Smooth muscle cell (in vitro differentiated cells): Measurements from ENCODE around the gene SURF2. TPM values are rescaled to one million over a fixed set of nuclear protein-coding genes. Genes with fewer than 3 reads are reported as not detected.

Experiments
- DNase-seq: peaks from one replicate; lab custom pipeline; 2025; ENCODE audit not compliant: unreplicated experiment; lab: John Stamatoyannopoulos, UW
- H2AFZ ChIP-seq: fragments of 200-600 bp; sonication (generic); 2 replicates; pipeline ENCODE4 v1.6.0; 2016; ENCODE audit warnings: antibody characterized with exemption, low read depth, mild to moderate bottlenecking
- H3F3A ChIP-seq: fragments of 200-600 bp; sonication (generic); 2 replicates; pipeline ENCODE4 v1.6.0; 2017; ENCODE audit warnings: antibody characterized with exemption, low read depth
- H3K27ac ChIP-seq: fragments of 200-600 bp; sonication (generic); 2 replicates; pipeline ENCODE4 v1.5.1; 2016; ENCODE audit warnings: low read depth, mild to moderate bottlenecking
- H3K27me3 ChIP-seq: fragments of 200-600 bp; sonication (generic); 2 replicates; pipeline ENCODE4 v1.6.1; 2016; ENCODE audit warnings: low read depth, mild to moderate bottlenecking
- H3K36me3 ChIP-seq: fragments of 200-600 bp; sonication (generic); 2 replicates; pipeline ENCODE4 v1.5.1; 2016; ENCODE audit warnings: low read depth
- H3K4me1 ChIP-seq: fragments of 200-600 bp; sonication (generic); 2 replicates; pipeline ENCODE4 v1.5.1; 2016; ENCODE audit warnings: low read depth
- H3K4me2 ChIP-seq: fragments of 200-600 bp; sonication (generic); 2 replicates; pipeline ENCODE4 v1.6.0; 2016; ENCODE audit warnings: mild to moderate bottlenecking
- H3K4me3 ChIP-seq: fragments of 200-600 bp; sonication (generic); 2 replicates; pipeline ENCODE4 v1.5.1; 2016; ENCODE audit warnings: mild to moderate bottlenecking
- H3K79me2 ChIP-seq: fragments of 200-600 bp; sonication (generic); 2 replicates; pipeline ENCODE4 v1.6.0; 2016; ENCODE audit warnings: low read depth, mild to moderate bottlenecking
- H3K9ac ChIP-seq: fragments of 200-600 bp; sonication (generic); 2 replicates; pipeline ENCODE4 v1.6.0; 2016; ENCODE audit warnings: low read depth
- H3K9me3 ChIP-seq: fragments of 200-600 bp; sonication (generic); replicated peaks from 2 replicates; pipeline ENCODE4 v1.5.1; 2016; ENCODE audit warnings: low read depth
- H4K20me1 ChIP-seq: fragments of 200-600 bp; sonication (generic); 2 replicates; pipeline ENCODE4 v1.6.0; 2016; ENCODE audit warnings: low read depth
- CTCF ChIP-seq: fragments of 200-600 bp; sonication (generic); IDR thresholded peaks from 2 replicates; pipeline ENCODE4 v1.5.1; 2017; ENCODE audit warnings: borderline replicate concordance, mild to moderate bottlenecking, antibody characterized with exemption; ENCODE audit not compliant: insufficient read depth, poor library complexity, severe bottlenecking
- WGBS: methylation state at CpG from one replicate; pipeline ENCODE4 v1.1.7; 2016; ENCODE audit warnings: low lambda C conversion rate; 5-methylcytosine and 5-hydroxymethylcytosine counted together
- polyA plus RNA-seq: library from polyadenylated mRNA; unstranded; fragments of >200 nt; fragmentation: Nextera tagmentation; extraction: Ambion mirVana; gene quantifications from 2 replicates; pipeline ENCODE4 v1.2.1, GENCODE V29; 2016
- total RNA-seq: library from RNA; depleted of rRNA; stranded (reverse); fragments of >200 nt; gene quantifications from 2 replicates; pipeline ENCODE4 v1.2.3, GENCODE V29; 2014

Gene SURF2
- total and polyA plus RNA-seq, 2 experiments from 2014 or later = 11.4 to 21.4 TPM

DNA sequence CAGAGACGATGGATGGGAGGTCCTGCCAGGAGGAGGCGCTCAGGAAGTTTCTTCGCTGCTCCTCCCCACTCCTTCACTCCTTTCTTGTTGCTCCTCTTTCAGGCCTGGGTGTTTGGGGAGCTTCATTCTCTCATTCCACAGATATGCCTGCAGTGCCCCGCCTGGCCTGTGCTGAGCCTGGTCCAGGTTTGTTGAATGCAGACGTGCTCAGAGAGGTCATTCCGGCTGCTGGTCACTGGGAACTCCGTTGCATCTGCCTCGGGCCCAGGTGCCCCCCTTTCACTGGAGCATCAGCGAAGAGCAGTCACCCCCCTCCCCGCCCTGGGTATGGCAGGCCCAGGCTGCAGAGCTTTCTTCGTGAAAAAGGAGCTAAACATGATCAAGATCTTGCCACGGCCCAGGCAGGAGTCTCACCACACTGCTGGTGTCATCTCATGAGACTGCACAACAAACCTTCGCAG lies 35.9 kb upstream of the SURF2 start:
- Histone ChIP-seq H3K4me3 (no peak overlapping the region), H3K36me3 (no peaks in the 10 kb centered on the region), H3K27me3 (no peaks in the 10 kb centered on the region), H3K4me1 (no peaks in the 10 kb centered on the region), H3K4me2 (no peak overlapping the region), H3K9me3 (no peaks in the 10 kb centered on the region), H3K27ac (no peak overlapping the region), H3K79me2 (no peaks in the 10 kb centered on the region), H3K9ac (no peak overlapping the region), H4K20me1 (no peaks in the 10 kb centered on the region), H3F3A (no peaks in the 10 kb centered on the region), H2AFZ (no peak overlapping the region)
- DNase-seq = no peak
- TF ChIP-seq CTCF = no peak
- 86% methylated on average over 13 of the region's 13 CpGs for WGBS

DNA sequence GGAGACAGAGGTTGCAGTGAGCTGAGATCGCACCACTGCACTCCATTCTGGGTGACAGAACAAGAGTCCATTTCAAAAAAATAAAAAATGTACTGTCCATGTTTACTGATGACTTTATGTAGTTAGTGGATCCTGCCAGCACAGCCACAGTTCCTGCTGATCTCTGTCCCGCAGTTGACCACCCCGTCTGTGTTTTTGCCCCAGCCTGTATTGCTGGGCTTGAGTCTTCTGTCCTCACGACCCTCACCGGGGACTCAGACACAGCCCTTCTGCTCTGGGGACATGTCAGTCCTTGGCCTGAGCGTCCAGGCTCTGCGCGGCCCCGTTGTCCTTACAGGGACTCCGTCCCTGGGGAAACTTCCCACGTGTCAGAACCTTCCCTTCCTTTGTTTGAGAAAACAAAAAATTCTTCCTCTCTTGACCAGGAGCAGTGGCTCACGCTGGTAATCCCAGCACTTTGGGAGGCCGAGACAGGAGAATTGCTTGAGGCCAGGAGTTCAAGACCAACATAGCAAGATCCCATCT lies 34.9 kb upstream of the SURF2 start:
- H3K79me2 ChIP-seq = no peaks in the 10 kb centered on the region
- H3K9ac ChIP-seq = no peak overlapping the region
- H3K4me3 ChIP-seq = no peak overlapping the region

GRCh38 chr9:133322701-133323100 lies 33.6 kb upstream of the SURF2 start:
- Histone ChIP-seq H3K4me2 (no peak overlapping the region), H4K20me1 (no peaks in the 10 kb centered on the region), H3F3A (no peaks in the 10 kb centered on the region), H3K27ac (no peak overlapping the region), H3K79me2 (no peaks in the 10 kb centered on the region), H3K36me3 (no peaks in the 10 kb centered on the region), H3K4me1 (no peaks in the 10 kb centered on the region), H3K9ac (no peak overlapping the region), H3K27me3 (no peaks in the 10 kb centered on the region), H3K4me3 (no peak overlapping the region), H2AFZ (no peak overlapping the region), H3K9me3 (no peaks in the 10 kb centered on the region)
- no peak for DNase-seq
- WGBS = 93% methylated on average over 14 of the region's 14 CpGs
- TF ChIP-seq CTCF = no peak

More for the DNA sequence above, 34.9 kb upstream of the SURF2 start:
- Histone ChIP-seq H3K36me3 (no peaks in the 10 kb centered on the region), H3F3A (no peaks in the 10 kb centered on the region), H4K20me1 (no peaks in the 10 kb centered on the region), H3K27ac (no peak overlapping the region), H3K27me3 (no peaks in the 10 kb centered on the region), H3K9me3 (no peaks in the 10 kb centered on the region), H3K4me2 (no peak overlapping the region), H2AFZ (no peak overlapping the region), H3K4me1 (no peaks in the 10 kb centered on the region)
- no peak for DNase-seq
- no peak for TF ChIP-seq CTCF
- 91% methylated on average over 13 of the region's 13 CpGs for WGBS

- Histone ChIP-seq H3K79me2 (no peaks in the 10 kb centered on the region), H3F3A (no peaks in the 10 kb centered on the region), H3K36me3 (no peaks in the 10 kb centered on the region), H4K20me1 (no peaks in the 10 kb centered on the region), H3K4me3 (no peak overlapping the region), H3K9ac (no peak overlapping the region), H2AFZ (no peak overlapping the region), H3K27ac (no peak overlapping the region), H3K4me2 (no peak overlapping the region), H3K4me1 (no peaks in the 10 kb centered on the region), H3K9me3 (no peaks in the 10 kb centered on the region), H3K27me3 (no peaks in the 10 kb centered on the region)
- TF ChIP-seq CTCF = no peak
- DNase-seq = no peak
- WGBS = 96% methylated on average over 10 of the region's 10 CpGs
These were observed 33.1 kb upstream of the SURF2 start for GRCh38 chr9:133323211-133323610.
